ENCODE results near the gene TWIST2.

DNA sequence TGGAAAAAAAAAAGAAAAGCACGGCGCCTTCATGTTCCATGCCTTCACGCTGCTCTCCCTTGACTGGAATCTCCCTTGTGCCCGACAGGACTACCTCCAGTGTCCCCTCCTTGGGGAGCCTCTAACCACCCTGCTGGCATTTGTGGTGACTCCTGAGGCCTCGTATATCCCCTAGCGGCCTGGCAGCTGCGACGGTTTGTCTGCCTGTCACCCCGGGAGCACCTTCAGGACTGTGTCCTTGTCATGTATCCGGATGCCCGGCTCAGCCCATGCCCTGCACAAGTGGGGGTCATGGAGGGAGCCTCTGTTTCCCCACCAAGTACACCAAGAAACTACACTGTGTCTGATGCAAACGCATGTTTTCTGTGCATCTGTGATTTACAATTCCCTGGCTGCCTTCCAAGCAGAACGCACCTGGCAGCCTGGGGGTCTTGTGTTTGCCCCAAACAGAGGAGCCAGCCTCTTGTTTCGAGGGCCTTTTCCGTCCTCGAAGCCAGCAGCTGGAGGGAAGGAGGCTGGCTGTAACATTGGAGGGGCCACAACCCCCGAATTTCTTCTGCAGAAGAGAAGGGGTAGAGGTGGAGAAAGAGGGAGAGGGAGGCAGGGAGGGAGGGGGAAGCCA lies 18.9 kb downstream of the TWIST2 start:
- TF ChIP-seq, protein P1, sequence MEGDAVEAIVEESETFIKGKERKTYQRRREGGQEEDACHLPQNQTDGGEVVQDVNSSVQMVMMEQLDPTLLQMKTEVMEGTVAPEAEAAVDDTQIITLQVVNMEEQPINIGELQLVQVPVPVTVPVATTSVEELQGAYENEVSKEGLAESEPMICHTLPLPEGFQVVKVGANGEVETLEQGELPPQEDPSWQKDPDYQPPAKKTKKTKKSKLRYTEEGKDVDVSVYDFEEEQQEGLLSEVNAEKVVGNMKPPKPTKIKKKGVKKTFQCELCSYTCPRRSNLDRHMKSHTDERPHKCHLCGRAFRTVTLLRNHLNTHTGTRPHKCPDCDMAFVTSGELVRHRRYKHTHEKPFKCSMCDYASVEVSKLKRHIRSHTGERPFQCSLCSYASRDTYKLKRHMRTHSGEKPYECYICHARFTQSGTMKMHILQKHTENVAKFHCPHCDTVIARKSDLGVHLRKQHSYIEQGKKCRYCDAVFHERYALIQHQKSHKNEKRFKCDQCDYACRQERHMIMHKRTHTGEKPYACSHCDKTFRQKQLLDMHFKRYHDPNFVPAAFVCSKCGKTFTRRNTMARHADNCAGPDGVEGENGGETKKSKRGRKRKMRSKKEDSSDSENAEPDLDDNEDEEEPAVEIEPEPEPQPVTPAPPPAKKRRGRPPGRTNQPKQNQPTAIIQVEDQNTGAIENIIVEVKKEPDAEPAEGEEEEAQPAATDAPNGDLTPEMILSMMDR (IDR thresholded peaks at IDR 0.05) = no peak
- no peak for TF ChIP-seq POLR2A (IDR thresholded peaks at IDR 0.05)

Data from tibial nerve (tissue), 3 donors.